ENCODE results near the gene KASH5.
A peak's percentile ranks its signal among the peaks of the same experiment; 100 is the strongest.

GRCh38 chr19:49443366-49444099 is 55.5 kb downstream of the KASH5 start:
- TF ChIP-seq CTCF (conservative IDR thresholded peaks at IDR 0.05; ENCODE audit: low read length) (peak; percentile 86), EZH2phosphoT487 (IDR thresholded peaks at IDR 0.05; ENCODE audit: borderline replicate concordance) (no peak)

Measured in Loucy (cell line).